Astrocyte of the spinal cord (primary cell): ENCODE data around the gene PEX12.
"Not testable (repeated sequence)": the region's sequence is repeated elsewhere in the genome, so short reads cannot be mapped to it uniquely, and the experiment has no call there.

Experiments used
- DNase-seq: peaks from one replicate; pipeline ENCODE4 v3.0.0; 2011; ENCODE audit warnings: low read depth, low spot score
- H3K4me3 ChIP-seq: 2 replicates; pipeline ENCODE4 v1.5.1; 2011; ENCODE audit warnings: low read depth, mild to moderate bottlenecking, low read length, moderate library complexity
- in situ Hi-C: cut with HindIII; loops from 2 replicates; pipeline ENCODE4 v1.10.0; 2017; ENCODE audit warnings: low sequenced_read_pairs
- TF ChIP-seq, protein P1 (sequence below): IDR thresholded peaks from 2 replicates; pipeline ENCODE4 v1.5.1; 2012; ENCODE audit warnings: low read depth, mild to moderate bottlenecking, low read length, inconsistent platforms

PEX12 gene

DNA sequence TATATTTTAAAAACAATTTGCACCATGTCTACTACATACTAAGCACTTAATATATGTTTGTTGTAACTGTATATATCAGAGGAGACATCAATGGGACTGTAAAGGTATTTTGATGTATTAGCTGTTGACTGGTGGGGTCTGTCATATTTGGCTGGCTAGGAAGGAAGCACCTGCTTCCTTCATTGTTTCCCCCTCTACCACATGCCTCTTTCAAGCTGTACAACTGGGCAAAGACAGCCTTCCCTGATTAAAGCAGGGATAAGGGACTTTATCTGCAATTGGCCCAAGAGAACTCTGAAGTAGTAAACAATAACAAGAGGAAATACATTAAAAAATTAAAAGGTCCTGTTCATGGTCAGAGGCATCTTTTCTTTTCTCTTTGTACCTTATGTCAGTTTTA is 35.4 kb downstream of the PEX12 start:
- no peak overlapping the region for H3K4me3 ChIP-seq
- TF ChIP-seq, protein P1, sequence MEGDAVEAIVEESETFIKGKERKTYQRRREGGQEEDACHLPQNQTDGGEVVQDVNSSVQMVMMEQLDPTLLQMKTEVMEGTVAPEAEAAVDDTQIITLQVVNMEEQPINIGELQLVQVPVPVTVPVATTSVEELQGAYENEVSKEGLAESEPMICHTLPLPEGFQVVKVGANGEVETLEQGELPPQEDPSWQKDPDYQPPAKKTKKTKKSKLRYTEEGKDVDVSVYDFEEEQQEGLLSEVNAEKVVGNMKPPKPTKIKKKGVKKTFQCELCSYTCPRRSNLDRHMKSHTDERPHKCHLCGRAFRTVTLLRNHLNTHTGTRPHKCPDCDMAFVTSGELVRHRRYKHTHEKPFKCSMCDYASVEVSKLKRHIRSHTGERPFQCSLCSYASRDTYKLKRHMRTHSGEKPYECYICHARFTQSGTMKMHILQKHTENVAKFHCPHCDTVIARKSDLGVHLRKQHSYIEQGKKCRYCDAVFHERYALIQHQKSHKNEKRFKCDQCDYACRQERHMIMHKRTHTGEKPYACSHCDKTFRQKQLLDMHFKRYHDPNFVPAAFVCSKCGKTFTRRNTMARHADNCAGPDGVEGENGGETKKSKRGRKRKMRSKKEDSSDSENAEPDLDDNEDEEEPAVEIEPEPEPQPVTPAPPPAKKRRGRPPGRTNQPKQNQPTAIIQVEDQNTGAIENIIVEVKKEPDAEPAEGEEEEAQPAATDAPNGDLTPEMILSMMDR = no peak
- no peak for DNase-seq
- in situ Hi-C loops = no loop called here

DNA sequence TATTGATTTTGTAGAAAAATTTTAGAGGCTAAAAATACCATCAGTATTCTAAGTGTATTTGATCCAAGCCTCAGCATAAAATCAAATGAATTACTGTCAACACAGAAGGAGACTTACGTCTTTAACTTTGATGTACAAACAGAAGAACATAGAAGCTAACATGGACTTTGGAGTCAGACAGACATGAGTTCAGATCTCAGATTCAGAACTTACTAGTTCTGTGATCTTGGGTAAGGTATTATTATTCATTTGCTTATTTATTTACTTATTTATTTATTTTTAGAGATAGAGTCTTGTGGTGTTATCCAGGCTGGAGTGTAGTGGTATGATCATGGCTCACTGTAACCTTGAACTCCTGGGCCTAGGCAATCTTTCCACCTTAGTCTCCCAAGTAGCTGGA is 36.9 kb downstream of the PEX12 start:
- no peak for DNase-seq
- in situ Hi-C loops = no loop called here
- TF ChIP-seq, protein P1 = no peak
- H3K4me3 ChIP-seq = no peak overlapping the region

DNA sequence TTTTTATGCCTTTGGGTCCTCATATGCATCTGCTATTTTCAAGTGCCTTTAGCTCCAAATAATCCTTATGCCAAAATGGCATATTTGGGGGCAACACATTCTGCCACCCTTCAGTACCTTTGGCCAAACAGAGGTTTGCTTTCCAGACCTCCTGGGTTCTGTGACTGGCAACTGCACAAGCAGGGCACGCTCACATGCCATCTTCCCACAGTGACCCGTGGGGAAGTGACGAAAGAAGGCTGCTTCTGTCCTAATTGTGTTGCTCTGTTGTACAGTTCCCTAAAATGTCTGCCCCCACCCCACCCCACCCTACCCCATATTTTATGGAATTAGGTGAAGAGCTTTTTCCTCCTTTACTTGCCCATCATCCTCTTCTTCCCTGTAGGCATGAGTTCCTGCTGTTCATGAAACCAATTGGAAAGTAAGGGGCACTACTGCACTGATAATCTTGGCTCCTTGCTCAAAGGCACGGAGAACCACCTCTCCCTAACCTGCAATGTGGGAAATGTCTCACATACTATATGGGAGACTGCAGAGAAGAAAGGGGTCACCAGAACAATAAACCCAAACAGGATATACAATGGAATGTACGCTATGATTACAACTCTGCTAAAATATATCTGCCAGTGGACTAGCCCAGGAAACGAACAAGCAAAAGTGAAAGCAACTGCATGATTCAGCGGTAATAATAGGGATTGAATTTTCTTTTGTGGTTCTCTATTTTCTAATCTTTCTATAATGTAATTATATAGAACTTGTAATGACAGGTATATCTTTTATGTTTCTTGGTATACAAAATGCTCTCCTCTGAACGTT is 37.6 kb downstream of the PEX12 start:
- peak; percentile 46 for DNase-seq
- TF ChIP-seq, protein P1 = no peak
- H3K4me3 ChIP-seq = no peak overlapping the region
- in situ Hi-C loops = no loop called here

DNA sequence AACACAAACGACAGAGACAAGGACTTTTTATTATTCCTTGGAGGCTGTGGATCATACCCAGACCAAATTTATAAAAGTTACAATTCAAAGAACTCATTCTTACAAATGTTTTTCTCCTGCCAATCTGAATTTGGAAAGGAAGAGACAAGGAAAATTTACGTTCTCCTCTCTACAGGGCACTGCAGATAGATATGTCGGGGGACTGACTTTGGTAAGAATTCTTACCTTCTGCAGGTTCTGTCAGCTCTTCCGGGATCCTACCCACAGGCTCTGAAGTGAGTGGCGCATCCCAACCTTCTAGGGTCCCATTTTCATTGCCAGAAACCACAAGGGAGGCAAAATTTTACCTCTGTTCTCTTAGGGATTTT is 38.7 kb downstream of the PEX12 start:
- DNase-seq = no peak
- no peak overlapping the region for H3K4me3 ChIP-seq
- TF ChIP-seq, protein P1 = no peak
- in situ Hi-C loops = no loop called here

DNA sequence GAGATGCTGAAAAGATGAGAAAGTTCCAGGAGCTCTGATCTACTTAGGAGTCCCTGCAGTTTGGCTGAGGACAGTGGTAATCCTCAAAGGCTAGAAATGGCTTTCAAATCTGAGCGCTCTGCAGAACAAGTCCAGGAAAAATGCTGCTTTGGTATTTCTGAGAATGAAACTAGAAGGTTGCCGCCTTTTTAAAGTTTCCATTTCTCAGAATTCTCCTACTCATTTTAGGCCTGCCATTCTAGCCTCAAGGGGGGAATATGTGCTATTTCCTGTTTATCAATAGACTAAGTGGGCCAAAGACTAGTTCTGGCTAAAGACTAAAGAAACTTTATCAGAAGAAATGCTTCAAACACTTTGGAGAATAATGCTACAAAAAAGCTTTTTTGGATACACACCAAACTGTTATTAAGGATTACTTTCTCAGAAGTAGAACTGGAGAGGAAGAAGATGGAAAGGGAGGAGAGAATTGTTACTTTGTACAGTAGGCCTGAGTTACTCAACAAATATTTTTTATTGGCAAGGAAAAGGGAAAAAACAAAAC is 40.7 kb downstream of the PEX12 start, which contains the start of gene SLFN12L:
SLFN12L (minus strand) TSS at position 78 of the 541 bp plus-strand sequence. CDS start 15,314 bp downstream, outside the sequence.
- no peak within 1 kb of the TSS for H3K4me3 ChIP-seq
- in situ Hi-C loops = no loop called here
- DNase-seq = no peak
- TF ChIP-seq, protein P1 = no peak

DNA sequence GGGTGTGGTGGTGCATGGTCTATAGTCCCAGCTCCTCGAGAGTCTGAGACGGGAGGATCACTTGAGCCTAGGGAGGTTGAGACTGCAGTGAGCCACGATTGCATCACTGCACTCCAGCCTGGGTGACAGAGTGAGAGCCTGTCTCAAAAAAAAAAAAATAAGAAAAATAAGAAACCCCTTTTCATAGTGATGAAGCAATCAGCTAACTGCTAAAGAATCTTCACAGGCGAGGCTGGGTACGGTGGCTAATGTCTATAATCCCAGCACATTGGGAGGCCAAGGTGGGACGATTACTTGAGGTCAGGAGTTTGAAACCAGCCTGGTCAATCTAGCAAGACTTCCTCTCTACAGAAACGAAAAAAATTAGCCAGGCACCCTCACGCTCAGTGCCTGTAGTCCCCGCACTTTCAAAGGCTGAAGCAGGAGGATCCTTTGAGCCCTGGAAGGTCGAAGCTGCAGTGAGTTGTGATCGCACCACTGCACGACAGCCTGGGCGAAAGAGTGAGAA is 41.7 kb downstream of the PEX12 start:
- in situ Hi-C loops = no loop called here
- DNase-seq = no peak

DNA sequence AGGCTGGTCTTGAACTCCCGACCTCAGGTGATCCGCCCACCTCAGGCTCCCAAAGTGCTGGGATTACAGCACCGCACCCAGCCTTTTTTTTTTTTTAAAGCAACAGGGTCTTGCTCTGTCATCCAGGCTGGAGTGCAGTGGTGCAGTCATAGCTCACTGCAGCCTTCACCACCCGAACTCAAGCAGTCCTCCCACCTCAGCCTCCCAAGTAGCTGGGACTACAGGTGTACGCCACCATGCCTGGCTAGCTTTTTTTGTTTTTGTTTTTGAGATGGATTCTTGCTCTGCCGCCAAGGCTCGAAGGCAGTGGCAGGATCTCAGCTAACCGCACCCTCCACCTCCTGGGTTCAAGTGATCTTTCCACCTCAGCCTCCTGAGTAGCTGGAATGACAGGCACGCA is 43.0 kb downstream of the PEX12 start:
- DNase-seq, in situ Hi-C loops, H3K4me3 ChIP-seq: not testable (repeated sequence)

More for the DNA sequence above, 41.7 kb downstream of the PEX12 start:
- no peak overlapping the region for H3K4me3 ChIP-seq
- TF ChIP-seq, protein P1 = no peak
